Measurements from ENCODE around the gene EFR3B. TPM values are rescaled to one million over a fixed set of nuclear protein-coding genes. Genes with fewer than 3 reads are reported as not detected.
"Not testable (repeated sequence)": the region's sequence is repeated elsewhere in the genome, so short reads cannot be mapped to it uniquely, and the experiment has no call there.

The EFR3B gene
- total RNA-seq, 1 donor from 2014 or later: 22.9 TPM

- Mint-ChIP-seq H3K36me3 (ENCODE audit: unreplicated experiment) (peaks cover 14% of the 10 kb centered on the region), H3K4me1 (ENCODE audit: low read depth, unreplicated experiment) (peaks cover 6% of the 10 kb centered on the region), H3K9me3 (ENCODE audit: unreplicated experiment) (peaks cover 4% of the 10 kb centered on the region), H3K27ac (ENCODE audit: unreplicated experiment) (no peak overlapping the region), H3K4me3 (ENCODE audit: unreplicated experiment) (no peak overlapping the region), H3K27me3 (ENCODE audit: unreplicated experiment) (peaks cover 12% of the 10 kb centered on the region)
- no peak for DNase-seq
- TF ChIP-seq CTCF (IDR thresholded peaks at IDR 0.05; ENCODE audit: partially characterized antibody, unreplicated experiment): no peak
Measured at GRCh38 chr2:25155401-25155800, 113.5 kb downstream of the EFR3B start.

GRCh38 chr2:25158096-25158852 lies 116.4 kb downstream of the EFR3B start:
- H3K36me3 Mint-ChIP-seq (ENCODE audit: unreplicated experiment): peaks cover 14% of the 10 kb centered on the region
- H3K27me3 Mint-ChIP-seq (ENCODE audit: unreplicated experiment): peaks cover 9% of the 10 kb centered on the region
- H3K9me3 Mint-ChIP-seq (ENCODE audit: unreplicated experiment): peaks cover 9% of the 10 kb centered on the region
- no peak overlapping the region for H3K4me3 Mint-ChIP-seq (ENCODE audit: unreplicated experiment)
- TF ChIP-seq CTCF (IDR thresholded peaks at IDR 0.05; ENCODE audit: partially characterized antibody, unreplicated experiment): no peak
- H3K27ac Mint-ChIP-seq (ENCODE audit: unreplicated experiment): no peak overlapping the region
- peaks cover 11% of the 10 kb centered on the region for H3K4me1 Mint-ChIP-seq (ENCODE audit: low read depth, unreplicated experiment)
- DNase-seq: no peak

- peaks cover 9% of the 10 kb centered on the region for H3K27me3 Mint-ChIP-seq (ENCODE audit: unreplicated experiment)
- TF ChIP-seq CTCF (IDR thresholded peaks at IDR 0.05; ENCODE audit: partially characterized antibody, unreplicated experiment): peak; percentile 14
- peaks cover 11% of the 10 kb centered on the region for H3K4me1 Mint-ChIP-seq (ENCODE audit: low read depth, unreplicated experiment)
- peak overlapping the region; percentile 53 for H3K27ac Mint-ChIP-seq (ENCODE audit: unreplicated experiment)
- DNase-seq: peak; percentile 59
- H3K4me3 Mint-ChIP-seq (ENCODE audit: unreplicated experiment): peak overlapping the region; percentile 23
- peaks cover 5% of the 10 kb centered on the region for H3K36me3 Mint-ChIP-seq (ENCODE audit: unreplicated experiment)
- H3K9me3 Mint-ChIP-seq (ENCODE audit: unreplicated experiment): peaks cover 9% of the 10 kb centered on the region
Measured at GRCh38 chr2:25159949-25160348, 118.1 kb downstream of the EFR3B start.

- Mint-ChIP-seq H3K36me3 (ENCODE audit: unreplicated experiment) (peaks cover 4% of the 10 kb centered on the region), H3K4me1 (ENCODE audit: low read depth, unreplicated experiment) (peaks cover 11% of the 10 kb centered on the region), H3K9me3 (ENCODE audit: unreplicated experiment) (peaks cover 9% of the 10 kb centered on the region), H3K27me3 (ENCODE audit: unreplicated experiment) (peaks cover 10% of the 10 kb centered on the region), H3K27ac (ENCODE audit: unreplicated experiment) (no peak overlapping the region), H3K4me3 (ENCODE audit: unreplicated experiment) (no peak overlapping the region)
- no peak for TF ChIP-seq CTCF (IDR thresholded peaks at IDR 0.05; ENCODE audit: partially characterized antibody, unreplicated experiment)
- no peak for DNase-seq
Measured at GRCh38 chr2:25160376-25160775, 118.5 kb downstream of the EFR3B start.

- TF ChIP-seq CTCF (IDR thresholded peaks at IDR 0.05; ENCODE audit: partially characterized antibody, unreplicated experiment): no peak
- H3K4me1 Mint-ChIP-seq (ENCODE audit: low read depth, unreplicated experiment): peaks cover 11% of the 10 kb centered on the region
- peaks cover 11% of the 10 kb centered on the region for H3K27me3 Mint-ChIP-seq (ENCODE audit: unreplicated experiment)
- no peak overlapping the region for H3K4me3 Mint-ChIP-seq (ENCODE audit: unreplicated experiment)
- DNase-seq: no peak
- H3K36me3 Mint-ChIP-seq (ENCODE audit: unreplicated experiment): no peaks in the 10 kb centered on the region
- peaks cover 9% of the 10 kb centered on the region for H3K9me3 Mint-ChIP-seq (ENCODE audit: unreplicated experiment)
- H3K27ac Mint-ChIP-seq (ENCODE audit: unreplicated experiment): no peak overlapping the region
Measured at GRCh38 chr2:25161055-25161781, 119.3 kb downstream of the EFR3B start.

GRCh38 chr2:25162061-25162460 lies 120.2 kb downstream of the EFR3B start:
- H3K4me3 Mint-ChIP-seq (ENCODE audit: unreplicated experiment); DNase-seq; H3K27me3 Mint-ChIP-seq (ENCODE audit: unreplicated experiment); H3K36me3 Mint-ChIP-seq (ENCODE audit: unreplicated experiment); H3K9me3 Mint-ChIP-seq (ENCODE audit: unreplicated experiment); H3K27ac Mint-ChIP-seq (ENCODE audit: unreplicated experiment): not testable (repeated sequence)
- peaks cover 11% of the 10 kb centered on the region for H3K4me1 Mint-ChIP-seq (ENCODE audit: low read depth, unreplicated experiment)

All from glutamatergic neuron (in vitro differentiated cells).